Fibroblast of skin of left biceps (primary cell): ENCODE data around the gene DLEC1.
A peak's percentile ranks its signal among the peaks of the same experiment; 100 is the strongest.
"Not testable (repeated sequence)": the region's sequence is repeated elsewhere in the genome, so short reads cannot be mapped to it uniquely, and the experiment has no call there.

Source experiments
- DNase-seq, 2 experiments: peaks; one replicate each; pipeline ENCODE4 v3.0.0-alpha.2; 2013; ENCODE audit warnings: low read depth in 2 of 2

Gene DLEC1

DNA sequence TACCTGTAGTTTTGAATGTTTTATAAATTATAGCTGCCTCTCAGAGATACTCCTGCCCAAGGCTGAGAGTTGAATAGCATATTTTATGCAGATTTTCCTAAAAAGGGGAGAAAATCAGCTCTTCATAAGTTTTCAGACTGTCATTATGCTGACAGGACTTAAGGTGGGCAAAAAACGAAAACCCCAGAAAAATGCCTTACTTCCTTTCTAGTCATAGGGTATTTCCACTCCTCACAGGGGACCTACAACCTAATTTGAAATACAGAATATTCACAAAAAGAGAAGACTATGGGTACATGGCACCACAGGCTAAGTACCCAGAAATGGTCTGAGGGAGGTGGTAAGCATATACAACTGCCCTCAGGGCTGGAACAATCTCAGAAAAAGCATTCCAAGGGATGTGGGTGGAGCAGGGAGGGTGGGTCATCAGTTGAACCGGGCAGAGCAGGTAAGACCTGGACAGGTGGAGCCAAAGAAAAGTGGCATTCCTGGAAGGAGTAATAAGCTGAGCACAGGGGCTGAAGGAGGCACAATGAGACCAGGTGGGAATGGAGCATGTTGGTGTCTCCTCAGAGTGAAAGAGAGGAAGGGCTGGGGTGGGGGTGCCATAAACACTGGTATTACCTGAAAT lies 115.7 kb downstream of the DLEC1 start:
- no peak for DNase-seq

- DNase-seq = no peak
Measured at GRCh38 chr3:38155825-38156224, 116.8 kb downstream of the DLEC1 start.

DNA sequence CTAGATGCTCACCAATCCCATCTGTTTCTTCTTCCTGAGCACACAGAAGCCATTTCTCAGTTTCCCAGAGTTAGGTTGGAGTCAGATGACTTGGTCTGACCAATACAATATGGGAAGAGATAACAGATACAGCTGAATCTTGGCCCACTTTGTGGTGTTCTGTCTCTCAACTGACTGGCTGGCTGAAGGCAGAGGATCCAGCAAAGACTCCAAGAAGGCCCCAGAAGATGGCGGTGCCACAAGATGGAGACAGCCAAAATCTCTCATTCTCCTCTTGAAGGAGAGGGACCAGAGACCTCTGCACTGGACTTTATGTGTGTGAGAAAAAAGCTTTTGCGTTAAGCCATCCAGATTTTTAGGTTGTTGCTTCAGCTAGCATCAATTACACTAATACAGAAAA lies 118.1 kb downstream of the DLEC1 start:
- DNase-seq = no peak

- DNase-seq = no peak
Measured at GRCh38 chr3:38157595-38157994, 118.6 kb downstream of the DLEC1 start.

DNA sequence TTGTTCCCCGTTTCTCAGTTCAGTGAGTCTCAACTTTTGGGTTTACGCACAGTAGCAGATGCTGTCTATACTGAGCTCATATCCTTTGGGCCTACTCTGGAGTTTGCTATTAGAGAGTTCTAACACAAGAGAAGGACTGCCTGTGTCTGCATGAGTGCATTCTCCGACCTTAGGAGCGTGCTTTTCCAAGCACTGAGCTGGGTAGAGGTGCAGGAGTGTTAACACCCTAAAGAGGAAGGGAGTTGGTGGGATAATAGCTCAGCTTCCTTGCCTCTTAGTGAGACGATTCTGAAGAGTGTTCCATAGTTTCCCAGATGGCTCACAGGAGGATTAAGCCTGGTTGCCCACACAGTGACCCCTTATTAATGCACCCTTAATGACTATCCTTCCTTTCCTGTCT lies 119.5 kb downstream of the DLEC1 start:
- DNase-seq = no peak

GRCh38 chr3:38160704-38161103 lies 121.7 kb downstream of the DLEC1 start:
- not testable (repeated sequence) for DNase-seq

DNA sequence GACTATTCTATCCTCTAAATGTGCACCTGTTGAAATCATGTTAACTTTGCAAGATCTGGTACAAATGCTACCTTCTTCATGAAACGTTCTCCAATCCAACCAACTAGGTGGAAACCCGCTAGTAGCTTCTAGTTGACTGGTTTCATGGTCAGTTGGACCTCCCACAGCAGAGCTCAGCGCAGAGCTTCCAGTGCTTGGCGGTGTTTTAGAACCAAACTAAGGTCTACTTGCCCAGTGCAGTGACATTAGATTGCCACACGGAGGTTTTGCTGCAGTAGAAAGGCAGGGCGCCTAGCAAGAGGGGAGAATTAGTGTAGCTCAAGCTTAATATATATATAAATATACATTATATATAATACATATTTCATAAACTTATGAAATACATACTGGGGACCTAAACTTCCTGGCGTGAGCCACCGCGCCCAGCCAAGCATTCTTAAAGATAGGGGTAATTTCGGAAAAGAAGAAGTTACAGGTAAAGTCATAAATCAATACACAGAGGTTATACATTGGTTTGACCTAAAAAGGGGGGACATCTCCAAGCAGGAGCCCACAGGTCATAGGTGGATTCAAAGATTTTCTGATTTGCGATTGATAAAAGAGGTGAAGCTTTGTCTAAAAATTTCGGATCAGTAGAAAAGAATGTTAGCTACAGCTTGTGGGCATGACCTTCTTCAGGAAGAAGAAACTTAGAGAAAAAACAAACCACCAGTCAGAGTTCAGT lies 124.3 kb downstream of the DLEC1 start:
- DNase-seq = no peak

DNA sequence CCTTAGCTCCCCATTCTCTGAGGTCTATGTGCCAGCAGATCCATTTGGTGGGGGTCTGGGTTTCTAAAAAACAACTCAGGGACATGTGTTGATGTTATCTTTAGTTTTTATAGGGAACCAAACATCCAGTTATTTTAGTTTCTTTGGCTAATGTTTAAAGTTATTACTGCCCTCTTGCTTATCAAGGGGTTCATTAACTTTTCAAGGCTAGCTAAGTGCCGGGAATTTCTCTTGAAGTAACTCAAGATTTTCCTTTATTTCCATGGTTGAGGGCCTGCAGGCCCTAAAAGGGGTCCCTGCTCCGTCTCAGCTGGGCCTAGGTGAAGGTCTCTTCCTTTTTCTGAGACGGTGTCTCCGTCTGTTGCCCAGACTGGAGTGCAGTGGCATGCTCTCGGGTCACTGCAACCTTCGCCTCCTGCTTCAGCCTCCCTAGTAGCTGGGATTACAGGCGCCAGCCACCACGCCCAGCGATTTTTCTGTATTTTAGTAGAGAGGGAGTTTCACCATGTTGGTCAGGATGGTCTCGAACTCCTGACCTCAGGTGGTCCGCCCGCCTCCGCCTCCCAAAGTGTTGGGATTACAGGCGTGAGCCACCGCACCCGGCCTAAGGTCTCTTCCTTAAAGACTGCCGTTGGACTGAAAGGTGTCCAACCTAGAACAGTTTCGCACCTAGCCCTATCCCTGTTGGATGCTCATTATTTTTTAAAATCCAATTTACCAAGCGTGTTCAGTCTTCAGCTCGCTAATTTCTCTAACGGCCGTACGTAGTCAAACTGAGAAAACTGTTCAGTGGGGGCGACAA lies 125.0 kb downstream of the DLEC1 start:
- DNase-seq = no peak

DNA sequence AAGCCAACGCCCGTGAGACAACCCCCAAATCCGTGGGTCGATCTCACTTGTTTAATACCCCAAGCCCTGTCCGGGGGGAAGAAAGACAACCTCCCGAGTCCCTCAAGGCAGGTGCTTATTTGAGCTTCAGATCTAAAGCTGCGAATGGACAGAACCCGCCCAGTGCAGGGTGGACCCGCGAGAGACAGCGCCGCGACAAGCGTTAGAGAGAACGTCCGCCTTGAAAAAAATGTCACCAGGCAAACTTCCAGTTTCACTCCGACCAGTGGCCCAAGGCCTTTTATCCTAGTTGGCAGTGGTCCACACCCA lies 125.6 kb downstream of the DLEC1 start:
- DNase-seq = no peak

DNA sequence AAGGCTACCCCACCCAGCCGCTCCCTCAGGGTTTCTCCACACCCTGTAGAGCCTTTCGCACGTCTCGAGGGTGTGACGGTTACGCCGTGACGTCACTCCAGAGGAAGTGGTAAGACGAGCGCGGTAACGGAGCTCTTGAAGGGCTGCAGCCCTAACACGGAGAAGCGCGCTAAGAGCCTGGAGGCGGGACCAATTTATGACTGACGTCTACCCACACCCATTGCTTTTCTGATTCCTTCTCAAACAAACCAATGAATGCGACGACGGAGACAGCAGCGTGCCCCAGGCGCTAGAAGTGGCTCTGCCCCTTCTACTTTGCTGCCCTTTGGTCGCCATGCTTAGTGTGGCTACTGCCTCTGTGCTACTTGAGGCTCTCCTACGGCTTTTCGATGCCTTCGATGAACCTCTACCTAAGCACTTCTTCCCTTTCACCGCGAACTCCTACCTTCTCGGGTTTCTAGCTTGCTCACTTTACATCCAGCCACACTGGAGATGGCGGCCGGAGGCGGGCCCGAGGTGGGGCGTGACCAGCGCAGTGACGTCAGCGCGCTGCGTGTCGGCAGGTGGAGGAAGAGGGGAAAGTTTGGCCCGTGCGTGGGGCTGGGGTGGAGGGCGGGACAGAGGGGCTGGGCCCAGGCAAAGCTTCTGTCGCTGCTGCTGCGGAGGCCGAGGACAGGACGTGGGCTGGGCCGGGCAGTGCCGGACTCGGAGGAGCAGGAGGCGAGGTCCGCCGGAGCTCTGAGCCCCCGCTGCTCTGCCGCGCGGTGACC lies 126.1 kb downstream of the DLEC1 start, which contains the start of gene OXSR1:
Gene OXSR1, plus strand, starts transcription at position 586 of the 770 bp plus-strand sequence. CDS start 340 bp downstream, outside the sequence.
- peak; percentile 99 for DNase-seq

DNA sequence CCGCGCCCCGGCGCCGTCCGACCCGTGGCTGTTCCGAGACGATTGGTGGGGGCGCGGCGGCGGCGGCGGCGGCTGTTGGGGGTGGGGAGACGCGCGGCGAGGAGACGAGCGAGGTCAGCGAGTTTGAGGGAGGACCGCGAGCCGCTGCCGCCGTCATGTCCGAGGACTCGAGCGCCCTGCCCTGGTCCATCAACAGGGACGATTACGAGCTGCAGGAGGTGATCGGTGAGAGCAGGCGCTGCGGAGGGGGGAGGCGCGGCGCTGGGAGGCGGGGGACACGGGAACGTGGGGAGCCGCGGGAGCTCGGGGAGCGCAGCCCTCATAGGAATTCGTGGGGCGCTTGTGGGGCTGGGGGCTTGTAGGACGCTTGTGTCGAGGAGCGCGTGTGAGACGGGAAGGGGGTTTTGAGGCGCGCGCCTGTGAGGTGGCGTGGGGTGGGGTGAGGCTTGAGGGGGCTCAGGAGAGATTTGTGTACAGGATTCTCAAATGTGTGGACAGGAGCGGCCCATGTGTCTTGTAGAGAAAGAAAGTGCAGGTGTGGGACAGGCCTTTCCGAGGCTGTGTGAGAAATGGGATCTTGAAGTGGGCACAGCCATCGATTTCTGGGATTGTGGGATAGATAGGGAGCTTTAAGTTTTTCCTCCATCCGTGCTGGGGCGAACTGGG lies 126.8 kb downstream of the DLEC1 start:
- DNase-seq = peak in 1 of 2 experiments; percentile 6

- no peak for DNase-seq
Measured at GRCh38 chr3:38167591-38167990, 128.6 kb downstream of the DLEC1 start.

- DNase-seq = peak; percentile 23 to 28
Measured at GRCh38 chr3:38168151-38169026, 129.4 kb downstream of the DLEC1 start.

DNA sequence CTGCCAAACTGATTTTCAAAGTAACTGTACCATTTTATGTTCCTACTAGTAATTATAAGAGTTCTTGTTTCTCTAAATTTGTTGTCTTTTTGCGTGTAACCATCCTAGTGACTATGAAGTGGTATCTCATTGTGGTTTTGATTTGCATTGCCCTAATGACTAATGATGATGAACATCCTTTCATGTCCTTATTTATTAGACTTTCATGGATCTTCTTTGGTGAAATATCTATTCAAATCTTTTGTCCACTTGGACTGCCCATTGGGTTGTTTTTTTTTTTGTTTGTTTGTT lies 130.0 kb downstream of the DLEC1 start:
- DNase-seq = no peak

DNA sequence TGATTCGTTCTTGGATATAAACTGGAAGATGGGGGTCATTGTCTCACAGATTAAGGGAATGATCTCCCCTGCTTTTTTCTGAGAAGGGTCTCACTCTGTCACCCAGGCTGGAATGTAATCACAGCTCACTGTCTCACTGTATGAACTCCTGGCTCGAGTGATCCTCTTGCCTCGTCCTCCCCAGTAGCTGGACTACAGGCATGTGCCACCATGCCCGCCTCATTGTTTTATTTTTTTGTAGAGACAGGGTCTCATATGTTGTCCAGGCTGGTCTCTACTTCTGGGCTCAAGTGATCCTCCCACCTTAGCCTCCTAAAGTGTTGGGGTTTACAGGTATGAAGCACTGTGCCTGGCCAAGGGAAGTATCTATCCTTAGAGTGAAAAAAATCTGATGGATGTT lies 131.7 kb downstream of the DLEC1 start:
- no peak for DNase-seq

DNA sequence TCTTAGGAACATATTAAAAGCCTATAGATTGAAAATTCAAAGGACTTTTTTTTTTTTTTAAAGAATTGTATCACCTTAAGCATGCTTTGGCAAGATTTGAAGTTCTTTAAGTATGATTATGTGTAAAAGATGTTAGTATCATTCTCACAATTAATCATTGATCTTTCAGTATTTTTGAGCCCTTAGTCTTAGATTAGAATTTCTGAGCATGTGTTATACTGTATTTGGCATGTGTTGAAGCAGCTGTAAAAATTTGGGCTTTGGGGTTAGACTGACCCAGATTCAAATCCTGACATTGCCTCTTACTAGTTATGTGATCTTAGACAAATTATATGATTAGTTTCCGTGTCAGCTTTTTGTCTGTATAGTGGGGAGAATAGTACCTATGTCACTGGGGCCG lies 132.6 kb downstream of the DLEC1 start:
- no peak for DNase-seq
